Activated T-cell treated with anti-CD3 and anti-CD28 coated beads for 1 hour (primary cell): ENCODE data around the gene THADA.

Experiments
- DNase-seq: peaks from one replicate; pipeline ENCODE4 v3.0.0-alpha.2; 2020; ENCODE audit warnings: low read depth

THADA gene

DNA sequence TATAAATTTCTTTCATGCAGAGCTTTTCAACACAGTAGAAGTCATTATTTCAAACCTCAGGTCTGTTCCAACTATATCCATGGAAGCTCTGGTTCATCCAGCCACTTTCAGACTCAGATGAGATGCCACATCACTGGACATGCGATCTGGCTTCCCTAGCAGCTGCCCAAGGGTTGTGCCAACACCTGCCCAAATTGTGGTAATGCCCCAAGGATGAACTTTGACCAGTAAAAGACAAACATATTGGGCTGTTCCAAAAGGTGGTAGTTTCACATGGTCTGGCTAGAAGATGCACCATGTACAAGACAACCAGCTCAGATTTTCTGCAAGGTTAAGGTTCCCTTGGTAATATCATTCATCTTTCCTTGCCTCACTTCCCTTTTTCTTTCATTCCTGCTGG lies 101.9 kb downstream of the THADA start:
- no peak for DNase-seq

DNA sequence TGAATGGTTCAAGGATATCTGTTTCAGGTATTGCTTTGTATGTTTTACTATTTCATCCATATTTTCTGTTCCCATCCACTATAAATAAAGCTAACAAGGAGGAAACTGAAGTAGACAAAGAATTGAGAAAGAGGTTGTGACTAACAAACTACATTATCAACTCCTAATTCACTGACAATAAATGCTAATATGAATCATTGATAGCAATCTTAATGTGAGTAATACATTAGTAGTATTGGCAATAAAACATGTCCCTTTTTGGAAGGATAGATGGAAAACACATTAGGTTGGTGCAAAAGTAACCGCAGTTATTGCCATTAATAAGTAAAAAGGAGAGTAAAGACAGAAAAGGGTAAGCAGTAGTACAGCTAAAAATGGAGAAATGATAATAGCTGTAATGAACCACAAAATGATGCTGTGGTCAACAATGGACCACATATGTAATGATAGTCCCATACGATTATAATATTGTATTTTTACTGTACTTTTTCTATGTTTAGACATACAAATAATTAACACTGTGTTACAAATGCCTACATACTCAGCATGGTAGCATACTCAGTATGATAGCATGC lies 104.7 kb downstream of the THADA start:
- no peak for DNase-seq

DNA sequence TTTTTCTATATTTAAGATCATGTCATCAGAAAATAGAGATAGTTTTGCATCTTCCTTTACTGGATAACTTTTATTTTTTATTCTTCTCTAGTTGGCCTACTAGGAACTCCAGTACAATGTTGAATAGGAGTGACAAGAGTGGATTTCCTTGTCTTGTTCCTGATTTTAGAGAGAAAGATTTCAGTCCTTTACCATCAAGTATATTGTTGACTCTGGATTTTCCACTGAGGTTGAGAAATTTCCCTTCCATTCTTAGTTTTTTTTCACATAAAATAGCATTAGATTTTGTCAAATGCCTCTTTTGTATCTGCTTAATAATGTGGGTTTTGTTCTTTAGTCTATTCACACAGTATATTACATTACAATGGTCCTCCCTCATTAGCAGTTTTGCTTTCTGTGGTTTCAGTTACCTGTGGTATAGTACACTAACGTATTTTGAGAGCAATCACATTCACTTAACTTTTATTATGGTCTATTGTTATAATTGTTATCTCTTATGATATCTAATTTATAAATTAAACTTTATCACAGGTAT lies 105.5 kb downstream of the THADA start:
- DNase-seq = no peak

DNA sequence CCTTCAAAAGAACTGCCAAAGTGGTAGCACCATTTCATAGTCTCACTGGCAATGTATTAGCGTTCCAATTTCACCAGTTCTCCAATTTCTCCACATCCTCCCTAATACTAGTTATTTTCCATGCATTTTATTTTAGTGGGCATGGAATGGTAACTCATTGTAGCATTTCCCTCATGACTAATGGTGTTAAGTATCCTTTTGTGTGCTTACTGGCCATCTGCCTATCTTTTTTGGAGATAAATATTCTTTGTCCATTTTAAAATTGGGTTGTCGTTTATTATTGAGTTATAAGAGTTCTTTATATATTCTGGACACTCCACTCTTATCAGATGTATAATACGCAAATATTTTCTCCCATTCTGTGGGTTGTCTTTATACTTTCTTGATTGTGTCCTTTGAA lies 107.1 kb downstream of the THADA start:
- no peak for DNase-seq

DNA sequence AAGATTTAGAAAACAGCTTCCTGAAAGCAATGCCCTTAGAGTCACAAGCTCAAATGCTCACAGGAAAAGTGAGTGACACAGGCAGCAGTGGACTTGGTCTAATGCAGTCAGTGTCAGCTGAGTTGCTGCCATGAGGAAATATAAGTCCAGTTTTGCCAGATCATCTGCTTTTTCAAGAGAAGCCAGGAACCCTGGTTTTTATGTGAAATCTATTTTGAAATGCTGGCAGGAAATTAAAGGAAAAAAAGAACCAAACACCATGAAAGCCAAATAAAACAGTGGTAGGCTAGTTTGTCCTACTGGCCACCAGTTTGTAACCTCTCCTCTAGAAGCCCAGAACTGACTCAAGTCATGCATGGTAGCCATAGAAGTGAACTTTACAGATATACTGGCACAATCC lies 109.2 kb downstream of the THADA start:
- DNase-seq = no peak

DNA sequence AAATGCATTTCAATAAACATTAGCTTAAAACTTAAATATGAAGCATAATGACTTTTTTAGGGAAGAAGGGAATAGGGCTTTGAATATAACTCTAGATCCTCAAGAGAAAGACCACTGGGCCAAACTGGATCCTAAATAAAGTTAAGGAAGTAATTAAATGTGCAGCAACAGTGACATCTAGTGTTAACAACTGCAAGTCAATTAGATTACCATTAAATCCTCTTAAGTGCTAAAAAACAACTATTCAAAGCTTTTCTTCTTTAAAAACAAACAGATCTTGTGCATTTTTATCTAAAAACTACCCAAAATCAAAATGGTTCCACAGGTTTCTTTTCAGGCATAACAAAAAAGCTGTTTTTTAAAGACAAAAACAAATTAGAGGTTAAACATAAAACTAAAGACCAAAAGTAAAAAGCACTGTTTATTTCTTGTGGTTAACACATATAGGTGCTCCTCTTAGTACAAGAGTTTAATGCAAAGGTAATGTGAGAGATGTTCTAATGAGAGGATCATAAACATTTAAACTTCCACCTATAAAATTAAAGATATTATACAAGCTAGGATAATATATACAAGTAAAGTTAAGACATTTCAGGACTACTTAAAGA lies 111.4 kb downstream of the THADA start:
- no peak for DNase-seq

DNA sequence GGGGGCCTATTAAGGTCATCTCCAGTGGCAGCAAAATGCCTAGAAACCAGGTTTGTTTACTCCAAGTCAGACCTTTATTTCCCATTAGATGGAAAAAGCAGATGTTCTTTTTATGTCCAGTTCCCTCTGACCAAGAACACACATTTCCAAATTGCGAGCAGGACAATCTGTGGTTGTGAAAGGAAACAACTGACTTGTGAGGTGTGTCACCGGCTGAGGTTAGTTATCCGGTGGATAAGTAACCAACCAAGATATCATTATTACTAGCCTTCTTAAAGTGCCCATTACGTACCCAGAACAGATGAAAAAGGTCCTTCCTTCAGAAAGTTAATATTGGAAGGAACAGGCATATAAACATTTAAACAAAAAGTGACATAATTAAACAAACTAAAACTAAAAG lies 112.9 kb downstream of the THADA start:
- no peak for DNase-seq

DNA sequence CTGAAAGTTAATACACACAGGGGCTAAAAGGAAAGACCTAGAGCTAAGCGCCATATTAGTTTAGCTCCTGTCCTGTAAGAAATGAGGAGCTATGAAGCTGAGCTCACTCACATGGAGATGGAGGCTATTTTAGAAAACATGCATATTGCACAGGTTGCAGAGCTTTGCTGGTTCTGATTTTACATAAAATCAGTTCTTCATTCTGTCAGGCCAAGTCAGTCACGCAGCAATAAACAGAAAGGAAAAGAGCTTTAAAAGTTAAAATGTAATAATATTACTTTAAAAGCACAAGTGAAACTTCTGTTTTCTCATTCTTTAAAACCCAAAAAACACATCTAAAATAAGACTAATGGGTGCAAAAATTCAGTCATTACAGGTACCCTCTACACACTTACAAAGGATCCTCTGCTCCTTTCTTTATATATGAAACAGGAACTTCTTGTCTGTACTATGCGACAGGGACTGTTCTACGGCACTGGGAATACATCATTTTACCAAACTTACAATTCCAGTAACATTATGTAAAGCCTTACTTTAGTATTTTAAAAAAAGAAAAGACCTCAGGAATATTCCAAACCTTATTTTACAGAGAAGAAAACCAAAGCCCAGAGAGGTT lies 113.8 kb downstream of the THADA start:
- DNase-seq = no peak

DNA sequence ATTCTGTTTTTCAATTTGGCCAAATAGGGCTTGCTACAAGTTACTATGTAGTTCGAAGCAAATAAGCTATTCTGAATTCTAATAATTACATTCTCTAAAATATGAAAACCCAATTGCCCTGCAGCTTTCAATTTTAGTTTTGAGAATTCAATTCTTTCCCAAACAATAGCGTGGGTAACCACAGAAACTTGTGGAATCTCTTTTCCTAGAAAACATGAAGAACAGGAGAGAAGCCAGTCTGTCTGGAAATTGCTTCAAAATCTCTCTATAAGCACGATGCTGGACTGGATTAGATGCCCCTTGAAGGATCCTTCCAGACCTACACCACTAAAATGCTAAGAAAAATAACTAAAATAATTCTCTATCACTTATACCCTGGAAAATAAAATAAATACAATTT lies 115.0 kb downstream of the THADA start:
- no peak for DNase-seq

DNA sequence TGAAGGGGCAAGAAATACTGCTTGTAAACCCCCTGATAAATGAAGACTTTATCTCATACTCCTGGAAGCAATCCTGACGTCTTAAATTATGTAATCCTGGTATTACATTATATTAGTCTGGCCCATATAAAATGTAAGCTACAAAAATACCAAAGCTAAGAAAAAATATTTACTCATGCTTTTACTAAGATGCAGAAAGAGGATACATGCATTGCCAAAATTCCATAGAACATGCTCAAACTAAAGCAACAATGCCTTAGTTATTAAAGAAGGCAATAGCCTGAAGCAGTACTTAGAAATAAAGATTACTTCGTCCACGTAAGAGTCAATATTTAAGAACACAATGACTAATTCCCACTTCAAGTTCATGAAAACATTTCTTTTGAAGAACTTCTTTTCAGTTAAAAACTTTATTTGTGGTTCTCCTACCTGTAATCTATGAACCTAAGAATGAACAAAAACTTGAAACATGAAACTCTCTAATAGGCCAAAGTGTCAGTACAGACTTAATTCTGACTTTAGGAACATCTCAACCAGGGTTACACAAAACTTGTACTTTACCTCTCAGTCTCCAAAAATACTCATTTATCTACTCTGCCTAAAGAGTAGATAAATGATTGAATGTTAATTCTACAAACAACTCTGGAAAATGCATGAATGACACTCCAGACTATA lies 117.3 kb downstream of the THADA start:
- no peak for DNase-seq

DNA sequence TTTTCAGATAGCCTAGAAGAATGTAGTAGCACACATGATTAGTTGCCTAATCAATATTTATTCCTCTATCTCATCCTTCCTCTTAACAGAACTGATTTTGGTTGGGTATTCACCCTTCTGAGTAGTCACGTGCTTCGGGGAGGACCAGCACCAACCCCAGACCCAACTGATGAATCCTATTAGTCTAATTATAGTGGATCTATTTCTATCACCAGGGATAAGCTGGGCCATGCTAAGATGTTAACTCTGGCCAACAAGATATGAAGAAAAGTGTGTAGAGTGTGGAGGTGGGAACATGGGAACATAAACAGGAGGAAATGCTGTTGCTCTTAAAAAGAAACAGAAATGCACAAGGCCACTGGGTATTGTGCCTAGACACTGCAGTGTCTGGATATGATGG lies 119.9 kb downstream of the THADA start:
- DNase-seq = no peak

DNA sequence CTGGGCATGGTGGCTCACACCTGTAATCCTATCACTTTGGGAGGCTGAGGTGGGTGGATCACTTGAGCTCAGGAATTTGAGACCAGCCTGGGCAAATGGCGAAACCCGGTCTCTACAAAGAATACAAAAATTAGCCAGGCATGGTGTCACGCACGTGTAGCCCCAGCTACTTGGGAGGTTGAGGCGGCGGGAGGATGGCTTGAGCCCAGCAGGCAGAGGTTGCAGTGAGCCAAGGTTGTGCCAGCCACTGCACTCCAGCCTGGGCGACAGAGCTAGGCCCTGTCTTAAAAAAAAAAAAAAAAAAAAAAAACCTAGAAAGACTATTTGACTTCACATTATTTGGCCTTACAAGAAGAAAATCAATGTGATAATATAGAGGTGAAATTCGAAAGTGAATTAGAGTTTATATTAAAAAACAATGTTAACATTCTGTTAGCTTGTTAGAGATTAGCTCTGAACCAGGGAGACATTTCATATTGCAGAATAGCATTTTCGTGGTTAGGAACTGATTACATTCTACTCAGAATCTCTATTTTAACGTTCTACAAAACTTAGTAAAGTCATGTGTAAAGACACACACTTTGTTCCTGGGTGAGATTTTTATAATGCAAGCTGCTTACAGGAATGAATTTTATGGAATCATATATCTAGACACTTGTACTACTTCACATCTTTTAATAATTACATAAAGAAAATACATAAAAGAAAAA lies 120.5 kb downstream of the THADA start:
- no peak for DNase-seq

DNA sequence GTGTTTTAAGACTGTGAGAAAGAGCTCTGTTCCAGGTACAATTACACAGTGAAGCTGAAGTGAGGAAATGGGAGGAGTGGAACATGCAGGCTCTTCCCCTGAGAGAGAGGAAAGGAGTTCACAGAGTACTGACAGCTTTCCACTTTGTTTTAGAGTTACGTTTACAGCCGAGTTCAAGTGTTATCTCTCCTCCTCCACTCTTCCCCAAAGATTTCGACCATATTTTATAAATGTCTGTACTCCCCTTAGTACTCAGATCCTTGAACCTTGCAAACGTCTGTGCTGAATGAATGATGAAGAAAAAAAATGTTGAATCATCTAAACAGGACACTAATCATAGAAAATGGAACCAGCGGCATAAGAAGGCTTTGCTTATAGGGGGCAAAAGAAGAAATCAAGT lies 121.6 kb downstream of the THADA start:
- DNase-seq = no peak

DNA sequence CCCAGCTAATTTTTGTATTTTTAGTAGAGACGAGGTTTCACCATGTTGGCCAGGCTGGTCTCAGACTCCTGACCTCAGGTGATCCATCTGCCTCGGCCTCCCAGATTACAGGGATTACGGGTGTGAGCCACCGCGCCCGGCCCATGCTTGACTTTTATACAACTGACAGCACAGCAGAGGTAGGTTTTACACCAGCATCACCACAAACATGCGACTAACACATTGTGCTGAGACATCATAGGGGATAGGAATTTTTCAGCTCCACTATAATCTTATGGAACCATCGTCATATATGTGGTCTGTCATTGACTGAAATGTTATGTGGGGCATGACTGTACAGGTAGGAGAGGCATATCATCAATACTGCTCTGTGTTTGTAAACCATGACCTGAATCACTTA lies 122.1 kb downstream of the THADA start:
- DNase-seq = no peak

DNA sequence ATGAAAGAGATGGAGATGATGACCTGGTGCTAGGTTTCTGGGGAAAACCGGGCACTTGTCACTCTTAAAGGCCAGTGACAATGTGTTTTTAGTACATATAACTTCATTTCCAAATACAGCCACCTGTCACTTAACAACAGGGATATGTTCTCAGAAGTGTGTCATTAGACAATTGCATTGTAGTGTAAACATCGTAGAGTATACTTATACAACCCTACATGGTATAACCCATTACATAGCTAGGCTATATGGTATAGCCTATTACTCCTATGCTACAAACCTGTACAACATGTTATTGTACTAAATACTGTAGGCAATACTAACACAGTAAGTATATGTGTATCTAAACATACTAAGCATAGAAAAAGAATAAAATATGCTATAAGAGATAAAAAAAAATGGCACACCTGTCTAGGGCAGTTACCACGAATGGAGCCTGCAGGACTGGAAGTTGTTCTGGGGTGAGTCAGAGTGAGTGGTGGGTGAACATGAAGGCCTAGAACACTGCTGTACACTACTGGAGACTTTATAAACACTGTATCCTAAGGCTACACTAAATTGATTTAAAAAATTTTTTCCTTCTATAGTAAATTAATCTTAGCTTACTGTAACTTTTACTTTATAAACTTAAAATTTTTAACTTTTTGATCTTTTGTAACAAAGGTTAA lies 123.2 kb downstream of the THADA start:
- no peak for DNase-seq

DNA sequence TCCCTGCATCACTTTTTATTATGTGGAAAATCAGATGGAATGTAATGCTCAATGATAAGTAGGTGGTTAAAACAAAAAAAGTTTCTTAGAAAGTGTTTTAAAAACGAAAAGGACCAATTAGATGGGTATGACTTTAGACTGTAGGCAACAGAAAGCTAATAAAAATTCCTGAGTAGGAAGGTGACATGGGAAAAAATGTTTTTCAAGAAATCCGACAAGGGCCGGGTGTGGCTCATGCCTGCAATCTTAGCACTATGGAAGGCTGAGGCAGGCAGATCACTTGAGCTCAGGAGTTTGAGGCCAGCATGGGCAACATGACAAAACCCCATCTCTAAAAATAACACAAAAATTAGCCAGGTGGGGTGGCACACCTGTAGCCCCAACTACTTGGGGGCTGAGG lies 126.1 kb downstream of the THADA start:
- no peak for DNase-seq

DNA sequence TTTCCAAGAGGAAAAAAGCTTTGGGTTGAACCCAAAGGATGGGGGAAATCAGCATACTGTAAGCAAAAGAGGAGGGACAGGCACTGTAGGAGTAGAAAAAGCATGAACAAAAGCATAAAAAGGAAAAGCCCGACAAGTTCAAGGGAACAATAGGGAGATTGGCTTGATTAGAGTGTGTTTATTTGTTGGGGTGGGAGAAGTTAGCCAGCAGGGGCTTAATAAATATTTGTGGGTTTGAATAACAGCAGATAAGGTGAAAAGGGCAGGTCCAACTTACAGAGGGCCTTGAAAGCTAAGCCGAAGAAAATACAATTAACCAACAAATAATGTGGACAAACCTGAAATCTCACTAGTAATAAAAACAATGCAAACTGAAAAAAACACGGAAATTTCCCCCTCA lies 126.7 kb downstream of the THADA start:
- no peak for DNase-seq

DNA sequence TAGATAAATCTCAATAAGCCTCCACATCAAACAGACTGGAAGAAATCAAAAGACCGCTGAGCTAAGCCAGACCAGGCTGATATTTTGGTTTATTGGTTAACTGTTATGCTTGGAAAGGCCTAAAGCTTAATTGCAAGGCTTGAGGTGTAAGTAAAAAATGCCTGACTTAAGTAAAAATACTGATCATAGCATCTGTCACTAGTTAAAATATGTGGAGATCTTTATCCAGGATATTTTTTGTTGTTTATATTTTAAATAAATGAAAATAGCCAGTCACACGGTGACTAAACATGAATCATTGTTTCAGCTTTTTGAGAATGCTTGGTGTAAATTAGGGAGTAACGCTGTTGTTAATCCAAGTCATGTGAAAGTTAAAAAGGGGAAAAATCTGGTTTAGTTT lies 127.9 kb downstream of the THADA start:
- no peak for DNase-seq

DNA sequence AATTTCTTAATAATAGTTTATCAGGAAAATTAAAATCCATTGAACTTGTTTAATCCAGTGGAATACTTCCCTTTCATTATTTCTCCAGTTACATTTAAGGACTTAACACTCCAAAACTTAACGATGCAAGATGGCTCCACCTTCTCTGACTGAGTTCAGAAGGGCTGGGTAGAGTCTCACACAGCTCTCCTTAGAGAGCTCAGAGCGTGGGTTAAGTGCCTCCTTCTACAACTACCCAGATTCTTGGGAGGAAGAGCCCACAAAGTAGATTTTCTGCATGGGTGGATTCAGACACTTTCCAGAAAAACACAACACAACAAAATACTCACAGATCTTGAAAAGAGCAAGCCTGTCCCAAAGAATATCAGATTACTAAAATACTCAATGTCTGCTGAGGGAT lies 130.6 kb downstream of the THADA start:
- no peak for DNase-seq

DNA sequence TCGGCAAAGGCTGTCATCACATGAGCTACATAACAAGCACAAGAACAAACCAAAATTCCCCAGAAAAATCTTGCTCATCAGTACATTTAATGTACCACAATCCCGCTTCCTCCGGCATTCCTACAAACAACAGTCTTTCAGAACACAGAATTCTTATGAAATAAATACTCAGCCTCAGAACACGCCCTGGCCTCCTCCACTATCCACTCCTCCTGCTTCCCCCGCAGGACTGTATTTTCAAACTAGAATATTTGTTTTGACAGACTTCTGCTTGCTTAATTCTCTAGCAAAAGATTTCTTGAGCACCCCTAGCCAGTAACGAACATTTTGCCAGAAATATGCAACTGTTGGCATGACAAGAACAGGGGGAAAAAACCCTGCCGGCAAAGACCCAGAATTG lies 131.2 kb downstream of the THADA start:
- no peak for DNase-seq

DNA sequence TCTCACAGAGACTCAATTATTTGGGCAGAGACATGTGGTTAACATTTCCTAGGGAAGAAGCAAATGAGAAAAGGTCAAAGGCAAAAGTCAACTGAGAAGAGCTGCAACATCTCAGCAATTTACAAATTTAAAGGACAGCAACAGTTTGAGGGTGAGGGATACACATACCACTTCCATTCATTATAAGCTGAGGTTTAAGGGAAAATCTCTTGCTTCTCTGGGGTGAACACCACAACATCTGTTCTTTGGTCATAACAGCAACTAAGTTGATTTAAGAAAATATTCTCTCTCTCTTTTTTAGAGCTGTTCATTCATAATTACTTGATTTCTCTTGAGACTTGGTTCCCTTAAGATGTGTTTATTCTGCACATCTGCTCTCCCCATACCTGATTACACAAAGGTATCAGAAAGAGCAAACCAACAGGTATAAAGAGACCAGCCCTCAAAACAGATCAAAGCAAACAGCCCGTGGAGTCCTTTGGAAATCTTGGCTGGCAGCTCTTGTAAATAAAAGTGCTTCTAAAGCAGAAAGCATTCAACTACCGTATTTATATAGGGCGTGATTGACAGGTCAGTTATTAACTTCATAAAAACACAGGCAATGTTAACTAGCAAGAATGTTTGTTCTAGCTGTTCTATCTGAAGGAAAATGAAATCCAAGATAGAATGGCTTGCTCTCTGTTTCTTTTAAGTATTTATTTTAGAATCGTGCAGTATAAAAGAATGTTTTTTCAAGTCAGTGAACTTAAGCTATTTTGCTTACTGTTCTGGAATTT lies 132.8 kb downstream of the THADA start:
- no peak for DNase-seq
